ENCODE measurements around the gene SPRYD3. TPM values are rescaled to one million over a fixed set of nuclear protein-coding genes. Genes with fewer than 3 reads are reported as not detected.

Gene SPRYD3
- total and polyA plus RNA-seq, 2 of the 4 experiments (the other 2 are of a cell fraction) = 25.6 to 27.8 TPM

- WGBS, 2 experiments (ENCODE audit: extremely low coverage in 2 of 2, insufficient read length in 1 of 2) = no CpG with 5 or more reads among the region's 6 CpGs
- peak overlapping the region; percentile 87 for H2AFZ ChIP-seq (replicated peaks; ENCODE audit: low read length, poor library complexity)
- no peak for TF ChIP-seq NFE2L2 (IDR thresholded peaks at IDR 0.05; ENCODE audit: low read depth, low read length)
- no peak for TF ChIP-seq USF2 (IDR thresholded peaks at IDR 0.05; ENCODE audit: low read depth, low read length)
- TF ChIP-seq MAFK (IDR thresholded peaks at IDR 0.05; ENCODE audit: low read depth, low read length) = no peak
- no peak for TF ChIP-seq BHLHE40 (IDR thresholded peaks at IDR 0.05; ENCODE audit: low read depth, low read length)
- no peak for TF ChIP-seq MAZ (IDR thresholded peaks at IDR 0.05; ENCODE audit: borderline replicate concordance, low read depth, low read length)
- TF ChIP-seq FOS (IDR thresholded peaks at IDR 0.05; ENCODE audit: low read depth, low read length) = no peak
- TF ChIP-seq CTCF (conservative IDR thresholded peaks at IDR 0.05; ENCODE audit: low read depth, low read length) = no peak
- TF ChIP-seq CEBPB (IDR thresholded peaks at IDR 0.05; ENCODE audit: low read depth, low read length) = no peak
- no peak for TF ChIP-seq SMC3 (IDR thresholded peaks at IDR 0.05; ENCODE audit: low read depth, low read length)
- no peak for TF ChIP-seq RAD21 (IDR thresholded peaks at IDR 0.05; ENCODE audit: low read length)
- TF ChIP-seq RCOR1 (IDR thresholded peaks at IDR 0.05; ENCODE audit: insufficient replicate concordance, low read length) = no peak
- TF ChIP-seq ELK1 (IDR thresholded peaks at IDR 0.05; ENCODE audit: borderline replicate concordance, low read depth, low read length) = no peak
- TF ChIP-seq RFX5 (IDR thresholded peaks at IDR 0.05; ENCODE audit: low read depth, low read length) = no peak
- TF ChIP-seq POLR2A (IDR thresholded peaks at IDR 0.05; ENCODE audit: low read depth, low read length) = no peak
- no peak for TF ChIP-seq CHD1 (IDR thresholded peaks at IDR 0.05; ENCODE audit: low read depth, low read length)
Observed at GRCh38 chr12:53093777-53094393, 14.7 kb upstream of the SPRYD3 start.

More at GRCh38 chr12:53093777-53094393, 14.7 kb upstream of the SPRYD3 start:
- peak overlapping the region; percentile 63 for H4K5ac ChIP-seq (ENCODE audit: low read depth, low read length)
- dilution Hi-C loops (cut with HindIII; ENCODE audit: low sequenced_read_pairs, unreplicated experiment) (no loop called here), intact Hi-C loops (cut with micrococcal nuclease) (no loop called here), in situ Hi-C loops (cut with MboI; ENCODE audit: low sequenced_read_pairs) (no loop called here)
- H4K91ac ChIP-seq (ENCODE audit: insufficient read depth, low read depth, low read length) = peak overlapping the region; percentile 84
- H3K9me1 ChIP-seq (ENCODE audit: insufficient read depth, low read length) = peaks cover 28% of the 10 kb centered on the region
- peak overlapping the region; percentile 45 for H3K18ac ChIP-seq (ENCODE audit: low read depth, low read length)
- peak overlapping the region; percentile 50 for H2BK15ac ChIP-seq (ENCODE audit: low read depth, low read length)
- H3K27me3 ChIP-seq (ENCODE audit: control insufficient read depth, insufficient read depth, low read length) = no peaks in the 10 kb centered on the region
- peak overlapping the region; percentile 59 for H2BK5ac ChIP-seq (ENCODE audit: low read depth, low read length, poor library complexity, severe bottlenecking)
- peak overlapping the region; percentile 45 for H3K4ac ChIP-seq (ENCODE audit: low read depth, low read length)
- no peaks in the 10 kb centered on the region for H3K36me3 ChIP-seq (ENCODE audit: control insufficient read depth, insufficient read depth, low read length)
- H3K9me3 ChIP-seq (ENCODE audit: control insufficient read depth, insufficient read depth, low read length) = no peaks in the 10 kb centered on the region
- DNase-seq (peak; percentile 25), ATAC-seq (ENCODE audit: low read depth) (no peak)
- peak overlapping the region; percentile 59 for H3K27ac ChIP-seq (ENCODE audit: insufficient read depth, low read length)
- peak overlapping the region; percentile 29; the same call in 1 of the 2 replicates for H3K23ac ChIP-seq (ENCODE audit: low read depth, low read length)
- peaks cover 28% of the 10 kb centered on the region for H3K4me1 ChIP-seq (ENCODE audit: control insufficient read depth, insufficient read depth, low read length)
- peak overlapping the region; percentile 28 for H3K14ac ChIP-seq (replicated peaks; ENCODE audit: low read depth, low read length)
- no peak overlapping the region for H3K4me2 ChIP-seq (ENCODE audit: low read depth, low read length)
- H4K8ac ChIP-seq (ENCODE audit: low read depth in 2 of 2, low read length in 2 of 2) = peak overlapping the region; percentile 66 to 94
- H2AK5ac ChIP-seq (ENCODE audit: low read depth, low read length) = peak overlapping the region; percentile 51; the same call in 1 of the 2 replicates
- BruUV-seq (replicated peaks) = no TSS peak
- POLR2A ChIA-PET (ENCODE audit: unreplicated experiment) = interaction anchor here (0.8 to 1.7 kb wide), 2 partner anchors 13 to 14 kb away, joined by 3 to 8 read pairs; partner anchors contain the start of gene SPRYD3
- peaks cover 0 to 29% of the 10 kb centered on the region in 2 experiments; a peak in 3 of 4 replicates for H3K79me1 ChIP-seq (ENCODE audit: low read depth in 1 of 2, low read length in 2 of 2)
- CTCF ChIA-PET = interaction anchor here (1.3 kb wide), 1 partner anchor 18 kb away, joined by 4 read pairs; no protein-coding TSS in a partner anchor
- H2BK20ac ChIP-seq (ENCODE audit: low read depth, low read length) = peak overlapping the region; percentile 86
- H3K9ac ChIP-seq (ENCODE audit: low read depth, low read length) = no peak overlapping the region
- no peak overlapping the region for H3K4me3 ChIP-seq (ENCODE audit: insufficient read depth, low read depth, low read length)
- H2BK120ac ChIP-seq (ENCODE audit: low read depth, low read length) = peak overlapping the region; percentile 96
- no peak overlapping the region for H3K56ac ChIP-seq (ENCODE audit: extremely low read depth, insufficient read depth, low read length)
- no peak overlapping the region for H2AK9ac ChIP-seq (replicated peaks; ENCODE audit: low read depth, low read length, poor library complexity)
- no peaks in the 10 kb centered on the region for H4K20me1 ChIP-seq (ENCODE audit: insufficient read depth, low read length)

Measured in IMR-90 (cell line).